Glomerular visceral epithelial cell (primary cell): Measurements from ENCODE around the gene DLG2.
"Not testable (repeated sequence)": the region's sequence is repeated elsewhere in the genome, so short reads cannot be mapped to it uniquely, and the experiment has no call there.

Experiments used
- DNase-seq: peaks from one replicate; pipeline ENCODE4 v3.0.0-alpha.2; 2016; ENCODE audit errors: extremely low spot score

DLG2 gene

GRCh38 chr11:84993386-84993785 is 633.8 kb downstream of the DLG2 start:
- DNase-seq, result no peak

GRCh38 chr11:84990141-84990540 is 637.0 kb downstream of the DLG2 start:
- no peak for DNase-seq

GRCh38 chr11:84987686-84988187 is 639.4 kb downstream of the DLG2 start:
- DNase-seq, result not testable (repeated sequence)

- DNase-seq, result no peak
Observed at GRCh38 chr11:84981301-84981700, 645.8 kb downstream of the DLG2 start.

GRCh38 chr11:84969103-84969502 is 658.0 kb downstream of the DLG2 start:
- no peak for DNase-seq

- no peak for DNase-seq
Observed at GRCh38 chr11:84965484-84965883, 661.7 kb downstream of the DLG2 start.

- DNase-seq, result no peak
Observed at GRCh38 chr11:84963240-84963639, 663.9 kb downstream of the DLG2 start.

GRCh38 chr11:84962018-84962417 is 665.1 kb downstream of the DLG2 start:
- DNase-seq, result no peak

GRCh38 chr11:84958295-84958694 is 668.8 kb downstream of the DLG2 start:
- no peak for DNase-seq

GRCh38 chr11:84950569-84951270 is 676.4 kb downstream of the DLG2 start:
- no peak for DNase-seq

- DNase-seq, result no peak
Observed at GRCh38 chr11:84947970-84948580, 679.1 kb downstream of the DLG2 start.

GRCh38 chr11:84947070-84947469 is 680.1 kb downstream of the DLG2 start:
- no peak for DNase-seq

GRCh38 chr11:84930863-84931262 is 696.3 kb downstream of the DLG2 start:
- no peak for DNase-seq

GRCh38 chr11:84929738-84930137 is 697.4 kb downstream of the DLG2 start:
- no peak for DNase-seq

- no peak for DNase-seq
Observed at GRCh38 chr11:84924154-84924692, 702.9 kb downstream of the DLG2 start.

GRCh38 chr11:84923489-84923888 is 703.7 kb downstream of the DLG2 start:
- DNase-seq, result no peak

GRCh38 chr11:84922836-84923235 is 704.3 kb downstream of the DLG2 start:
- no peak for DNase-seq

GRCh38 chr11:84922212-84922805 is 704.8 kb downstream of the DLG2 start:
- no peak for DNase-seq

GRCh38 chr11:84914511-84914910 is 712.6 kb downstream of the DLG2 start:
- no peak for DNase-seq

GRCh38 chr11:84909740-84910139 is 717.4 kb downstream of the DLG2 start:
- DNase-seq, result no peak

- DNase-seq, result no peak
Observed at GRCh38 chr11:84906995-84907394, 720.1 kb downstream of the DLG2 start.

- no peak for DNase-seq
Observed at GRCh38 chr11:84905411-84905810, 721.7 kb downstream of the DLG2 start.

- no peak for DNase-seq
Observed at GRCh38 chr11:84902445-84902844, 724.7 kb downstream of the DLG2 start.
